ACHN (cell line): ENCODE measurements around the gene DAZL.

Source experiments
- DNase-seq: peaks from one replicate; pipeline ENCODE4 v3.0.0-alpha.2; 2015
- in situ Hi-C: cut with HindIII; loops from 2 replicates; pipeline ENCODE4 v1.10.0; 2017; ENCODE audit warnings: low sequenced_read_pairs, low pct_ligation_motif_present, low pct_unique_long_range_greater_than_20kb

The DAZL gene

DNA sequence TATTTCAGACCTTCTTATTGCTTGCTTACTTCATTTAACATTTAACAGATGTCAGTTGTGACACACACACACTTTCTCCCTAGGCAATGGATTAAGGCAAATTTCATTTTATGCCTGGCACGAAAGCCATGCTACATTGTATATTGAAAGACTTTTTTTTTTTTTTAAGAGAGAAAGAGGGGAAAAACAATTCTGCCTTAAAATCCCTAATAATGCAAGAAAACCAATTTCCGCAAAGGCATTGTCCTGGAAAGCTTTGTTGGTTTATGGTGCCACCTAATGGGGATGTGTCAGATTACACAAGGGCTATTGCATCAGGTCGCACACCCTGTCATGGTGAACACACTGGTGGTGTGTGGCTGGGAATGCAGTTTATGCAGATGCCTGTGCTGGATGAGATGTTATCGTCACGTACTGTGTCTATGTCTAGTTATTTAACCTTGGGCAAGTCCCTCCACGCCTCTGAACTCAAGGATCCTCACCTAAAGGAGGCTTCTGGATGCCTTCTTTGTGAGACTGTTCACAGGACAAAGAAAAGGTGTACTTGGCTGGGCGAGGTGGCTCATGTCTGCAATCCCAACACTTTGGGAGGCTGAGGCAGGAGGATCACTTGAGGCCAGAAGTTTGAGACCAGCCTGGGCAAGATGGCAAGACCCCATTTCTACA is 54.4 kb downstream of the DAZL start:
- peak; percentile 75 for DNase-seq
- in situ Hi-C loops = no loop called here

DNA sequence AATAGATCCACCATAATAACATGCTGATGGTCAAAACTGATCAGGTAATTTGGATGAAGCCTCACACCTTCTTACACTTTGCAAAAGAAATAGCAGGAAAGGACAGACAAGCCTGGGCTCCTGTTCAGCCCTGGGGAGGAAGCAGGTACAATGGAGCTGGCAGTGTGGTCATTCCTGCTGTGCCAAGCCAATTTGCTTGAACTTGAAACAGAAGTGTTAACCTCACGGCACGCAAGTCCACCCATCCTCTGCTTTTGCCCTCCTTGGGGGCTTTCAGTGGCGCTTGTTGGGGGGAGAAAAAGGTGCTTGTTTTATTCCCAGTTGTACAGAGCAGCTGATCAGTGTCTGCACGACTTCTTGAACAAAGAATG is 54.9 kb downstream of the DAZL start:
- in situ Hi-C loops = no loop called here
- no peak for DNase-seq

GRCh38 chr3:16548721-16549120 is 56.5 kb downstream of the DAZL start:
- DNase-seq = no peak

GRCh38 chr3:16547561-16548357 is 57.5 kb downstream of the DAZL start:
- in situ Hi-C loops = loop anchor here (25.0 kb wide), 1 partner anchor 285 kb away; the partner anchor contains the start of genes DPH3 and OXNAD1
- DNase-seq = no peak

More at GRCh38 chr3:16548721-16549120, 56.5 kb downstream of the DAZL start:
- in situ Hi-C loops = loop anchor here (25.0 kb wide), 1 partner anchor 286 kb away; the partner anchor contains the start of genes DPH3 and OXNAD1

- in situ Hi-C loops = loop anchor here (25.0 kb wide), 1 partner anchor 284 kb away; the partner anchor contains the start of genes DPH3 and OXNAD1
- no peak for DNase-seq
Measured at GRCh38 chr3:16546186-16547010, 58.8 kb downstream of the DAZL start.

- DNase-seq = no peak
- in situ Hi-C loops = loop anchor here (25.0 kb wide), 1 partner anchor 283 kb away; the partner anchor contains the start of genes DPH3 and OXNAD1
Measured at GRCh38 chr3:16545413-16546185, 59.6 kb downstream of the DAZL start.

DNA sequence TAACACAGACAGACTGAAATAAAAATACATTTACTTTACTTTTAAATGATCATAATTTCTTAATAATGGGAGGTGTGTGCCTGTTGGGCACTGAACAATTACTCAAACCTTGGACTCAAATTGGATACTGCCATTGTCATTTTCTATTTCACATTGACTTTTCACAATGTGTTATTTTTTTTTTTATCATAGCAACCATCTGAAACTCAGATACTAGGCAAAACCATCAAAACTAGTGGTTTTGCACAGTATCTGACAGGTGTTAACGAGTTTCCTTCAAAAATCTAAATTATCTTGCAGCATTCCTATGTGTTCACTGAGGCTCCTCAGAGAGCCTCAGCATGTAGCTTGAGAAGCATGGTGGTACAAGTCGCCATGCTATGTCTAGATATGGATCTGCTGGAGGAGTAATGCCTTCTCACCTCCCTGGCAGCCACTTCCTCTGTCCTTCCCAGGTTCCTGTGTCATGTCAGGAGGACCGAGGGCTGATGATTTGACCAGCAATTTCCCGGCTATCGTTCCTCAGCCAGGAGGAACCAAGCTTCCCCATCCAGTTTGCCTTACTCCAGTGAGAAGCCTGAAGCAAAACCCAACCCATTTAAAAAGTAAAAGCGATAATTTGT is 61.9 kb downstream of the DAZL start:
- in situ Hi-C loops = loop anchor here (25.0 kb wide), 1 partner anchor 281 kb away; the partner anchor contains the start of genes DPH3 and OXNAD1
- no peak for DNase-seq

DNA sequence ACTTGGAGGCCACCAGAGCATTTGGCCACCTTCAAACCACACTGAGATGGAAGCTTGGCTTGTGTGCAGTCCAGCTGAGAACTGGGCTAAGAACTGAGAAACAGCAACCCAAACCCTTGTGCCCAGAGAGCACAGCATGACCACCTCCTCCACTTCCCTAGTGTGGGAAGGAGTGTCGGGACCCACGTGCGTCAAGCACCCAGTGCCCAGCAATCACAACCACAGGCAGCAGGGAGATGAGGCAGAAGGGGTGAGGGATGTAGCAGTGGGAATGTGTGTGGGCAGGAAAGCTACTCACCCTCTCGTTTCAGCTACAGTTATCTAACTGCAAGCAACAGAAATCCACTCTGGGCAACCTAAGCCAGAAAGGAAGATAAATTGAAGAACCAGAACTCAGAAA is 66.7 kb downstream of the DAZL start:
- DNase-seq = no peak
- in situ Hi-C loops = loop anchor here (25.0 kb wide), 1 partner anchor 276 kb away; the partner anchor contains the start of genes DPH3 and OXNAD1

DNA sequence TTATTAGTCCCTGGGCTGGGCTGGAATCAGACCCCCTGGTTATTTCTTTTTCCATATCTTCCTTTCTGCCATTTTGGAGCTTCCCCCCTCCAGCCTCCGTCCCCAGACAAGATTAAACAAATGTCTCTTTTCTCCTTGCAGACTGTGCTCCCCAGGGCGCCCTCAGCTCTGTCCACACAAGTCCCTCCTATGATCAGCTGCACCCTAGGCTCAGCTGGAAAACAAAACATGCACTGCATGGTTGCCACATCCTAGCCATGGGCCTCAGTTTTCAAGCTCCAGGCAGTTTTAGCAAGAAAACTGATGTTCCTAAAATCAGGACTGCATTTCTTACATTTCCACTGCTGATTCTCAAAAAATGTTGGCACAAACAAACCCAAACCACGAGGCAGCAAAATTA is 68.2 kb downstream of the DAZL start:
- no peak for DNase-seq
- in situ Hi-C loops = loop anchor here (25.0 kb wide), 1 partner anchor 275 kb away; the partner anchor contains the start of genes DPH3 and OXNAD1
